Measurements from ENCODE around the gene FBXL20. TPM values are rescaled to one million over a fixed set of nuclear protein-coding genes. Genes with fewer than 3 reads are reported as not detected.

Gene FBXL20
- total and polyA plus RNA-seq, 9 of the 15 experiments (the other 6 are each of a cell fraction or from before 2014, with no cell fraction given) = 1.8 to 15.1 (median 5.6) TPM

DNA sequence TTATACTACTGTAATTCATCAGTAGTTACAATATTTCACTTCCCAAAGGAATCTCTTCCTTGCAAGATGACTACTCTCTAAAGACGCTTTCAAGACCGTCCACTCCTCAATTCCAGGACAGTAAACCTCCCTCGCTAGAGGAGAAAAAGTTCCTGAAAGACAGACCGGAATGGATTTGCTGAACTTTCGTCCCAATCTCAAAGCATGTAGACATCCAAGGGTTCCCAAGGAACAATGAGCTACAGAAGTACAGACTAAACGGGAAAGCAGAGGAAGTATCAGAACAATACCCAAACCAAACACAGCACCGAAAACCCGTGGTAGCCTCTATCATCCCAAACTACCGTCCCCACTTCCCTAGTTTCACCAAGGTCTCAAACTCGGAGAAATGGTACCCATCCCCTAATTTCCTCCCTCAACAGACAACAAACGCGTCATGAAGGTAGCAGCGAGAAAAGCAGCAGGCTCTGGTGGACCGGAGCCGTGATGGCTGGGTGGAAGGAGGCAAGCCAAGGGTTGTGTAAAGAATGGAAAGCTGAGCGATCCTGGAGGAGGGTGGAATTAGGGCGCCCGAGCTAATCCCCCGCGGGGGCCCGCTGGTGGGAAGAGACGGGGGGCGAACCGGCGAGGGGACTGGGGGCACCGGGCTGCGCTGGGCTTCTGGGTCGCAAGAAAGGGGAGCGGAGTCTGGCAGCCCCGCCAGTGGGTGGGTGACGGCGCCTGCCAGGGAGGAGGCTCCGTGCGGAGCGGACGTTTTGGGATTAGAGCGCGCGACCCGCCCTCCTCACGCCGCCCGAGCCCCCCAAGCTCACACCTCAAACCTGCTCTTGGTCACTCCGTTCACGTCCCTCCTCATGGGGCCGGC lies 647 bp downstream of the FBXL20 start:
- ATAC-seq (peak; percentile 38), DNase-seq (ENCODE audit: extremely low read depth in 1 of 4, low spot score in 3 of 4) (peak in 1 of 4 experiments; percentile 27), FAIRE-seq (peak; percentile 57)
- peak overlapping the region; percentile 99 for H3K4me2 ChIP-seq (ENCODE audit: insufficient read depth, low read length)
- CTCF ChIA-PET (ENCODE audit: low intra/inter-chr PET ratio) = no interaction called here
- H2AFZ ChIP-seq (ENCODE audit: low read depth, low read length) = peak overlapping the region; percentile 46
- H3K9me1 ChIP-seq (ENCODE audit: control insufficient read depth, insufficient read depth, low read length) = no peaks in the 10 kb centered on the region
- no peaks in the 10 kb centered on the region for H3K27me3 ChIP-seq (ENCODE audit: control insufficient read depth in 2 of 2, insufficient read depth in 2 of 2, low read length in 2 of 2)
- BruUV-seq (replicated peaks) = no TSS peak
- H3K9ac ChIP-seq (ENCODE audit: insufficient read depth in 1 of 2, low read depth in 2 of 2, low read length in 2 of 2) = peak overlapping the region; percentile 83 to 97
- H3K9me3 ChIP-seq (replicated peaks; ENCODE audit: control insufficient read depth, insufficient read depth, low read depth, low read length) = no peaks in the 10 kb centered on the region
- peaks cover 9 to 16% of the 10 kb centered on the region in 2 experiments; a peak in 3 of 5 replicates for H3K4me1 ChIP-seq (replicated peaks in 1 of 2; ENCODE audit: control insufficient read depth in 2 of 2, insufficient read depth in 2 of 2, low read length in 2 of 2)
- H4K20me1 ChIP-seq (replicated peaks; ENCODE audit: control insufficient read depth, insufficient read depth, low read length) = peaks cover 11% of the 10 kb centered on the region; the same call in 1 of the 2 replicates
- peaks cover 11% of the 10 kb centered on the region; the same call in 1 of the 3 replicates for H3K36me3 ChIP-seq (ENCODE audit: control insufficient read depth, insufficient read depth, low read length)
- intact Hi-C loops (cut with micrococcal nuclease) (loop anchor here (5.0 kb wide), 2 partner anchors 43 to 128 kb away; no protein-coding TSS in a partner anchor), in situ Hi-C loops (cut with MboI) (no loop called here)
- H3K79me2 ChIP-seq (ENCODE audit: control insufficient read depth, insufficient read depth, low read length) = peaks cover 41% of the 10 kb centered on the region
- WGBS (ENCODE audit: insufficient coverage, low coverage, missing lambda C conversion rate) = under 1% methylated on average over 40 of the region's 46 CpGs
- POLR2A ChIA-PET = interaction anchor here (0.6 to 4.6 kb wide), 16 partner anchors 8 to 478 kb away, joined by 3 to 14 read pairs (median 3); partner anchors contain the start of genes CDK12, MED1 and RPL19
- peak overlapping the region; percentile 96 for H3K4me3 ChIP-seq
- H3K27ac ChIP-seq (ENCODE audit: extremely low read depth, low read depth, low read length) = peak overlapping the region; percentile 86
- TF ChIP-seq HDAC2 (IDR thresholded peaks at IDR 0.05) (0 out of 2 replicates have a peak, but pooled peaks have one; percentile 14), SIN3B (IDR thresholded peaks at IDR 0.05; ENCODE audit: low read depth) (no peak), ZNF165 (CRISPR knock-in tag; IDR thresholded peaks at IDR 0.05; ENCODE audit: borderline replicate concordance) (no peak), CTBP1 (IDR thresholded peaks at IDR 0.05; ENCODE audit: borderline replicate concordance) (no peak), MAZ (CRISPR knock-in tag; conservative IDR thresholded peaks at IDR 0.05 in 1 of 2, IDR thresholded peaks at IDR 0.05 in 1 of 2) (no peak), ZKSCAN1 (IDR thresholded peaks at IDR 0.05; ENCODE audit: low read depth, low read length) (0 out of 2 replicates have a peak, but pooled peaks have one; percentile 34), CBFA2T2 (conservative IDR thresholded peaks at IDR 0.05) (no peak), SIN3A (IDR thresholded peaks at IDR 0.05; ENCODE audit: borderline replicate concordance in 2 of 2, control insufficient read depth in 1 of 2, low read depth in 2 of 2, low read length in 2 of 2) (0 out of 4 replicates have a peak, but pooled peaks of 1 of the 2 experiments have one; percentile 18), RB1 (IDR thresholded peaks at IDR 0.05; ENCODE audit: low read depth) (0 out of 2 replicates have a peak, but pooled peaks have one; percentile 16), ARID1B (IDR thresholded peaks at IDR 0.05) (no peak), ZNF347 (CRISPR knock-in tag; IDR thresholded peaks at IDR 0.05; ENCODE audit: low read depth) (no peak), RFX5 (IDR thresholded peaks at IDR 0.05; ENCODE audit: low read depth, low read length) (no peak), NCOR1 (IDR thresholded peaks at IDR 0.05) (no peak), CBX1 (IDR thresholded peaks at IDR 0.05; ENCODE audit: low read depth) (no peak), ZBTB7A (IDR thresholded peaks at IDR 0.05; ENCODE audit: borderline replicate concordance, control insufficient read depth, low read depth, low read length) (0 out of 2 replicates have a peak, but pooled peaks have one; percentile 63), PML (IDR thresholded peaks at IDR 0.05; ENCODE audit: low read length) (0 out of 2 replicates have a peak, but pooled peaks have one; percentile 8), SMAD1 (IDR thresholded peaks at IDR 0.05; ENCODE audit: low read depth, low read length, partially characterized antibody) (peak; percentile 44), NFE2 (IDR thresholded peaks at IDR 0.05; ENCODE audit: low read depth) (no peak), HDGF (IDR thresholded peaks at IDR 0.05) (no peak)
- TF ChIP-seq, protein P1, sequence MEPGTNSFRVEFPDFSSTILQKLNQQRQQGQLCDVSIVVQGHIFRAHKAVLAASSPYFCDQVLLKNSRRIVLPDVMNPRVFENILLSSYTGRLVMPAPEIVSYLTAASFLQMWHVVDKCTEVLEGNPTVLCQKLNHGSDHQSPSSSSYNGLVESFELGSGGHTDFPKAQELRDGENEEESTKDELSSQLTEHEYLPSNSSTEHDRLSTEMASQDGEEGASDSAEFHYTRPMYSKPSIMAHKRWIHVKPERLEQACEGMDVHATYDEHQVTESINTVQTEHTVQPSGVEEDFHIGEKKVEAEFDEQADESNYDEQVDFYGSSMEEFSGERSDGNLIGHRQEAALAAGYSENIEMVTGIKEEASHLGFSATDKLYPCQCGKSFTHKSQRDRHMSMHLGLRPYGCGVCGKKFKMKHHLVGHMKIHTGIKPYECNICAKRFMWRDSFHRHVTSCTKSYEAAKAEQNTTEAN (CRISPR knock-in tag; IDR thresholded peaks at IDR 0.05) = no peak
- TF ChIP-seq, protein P2, sequence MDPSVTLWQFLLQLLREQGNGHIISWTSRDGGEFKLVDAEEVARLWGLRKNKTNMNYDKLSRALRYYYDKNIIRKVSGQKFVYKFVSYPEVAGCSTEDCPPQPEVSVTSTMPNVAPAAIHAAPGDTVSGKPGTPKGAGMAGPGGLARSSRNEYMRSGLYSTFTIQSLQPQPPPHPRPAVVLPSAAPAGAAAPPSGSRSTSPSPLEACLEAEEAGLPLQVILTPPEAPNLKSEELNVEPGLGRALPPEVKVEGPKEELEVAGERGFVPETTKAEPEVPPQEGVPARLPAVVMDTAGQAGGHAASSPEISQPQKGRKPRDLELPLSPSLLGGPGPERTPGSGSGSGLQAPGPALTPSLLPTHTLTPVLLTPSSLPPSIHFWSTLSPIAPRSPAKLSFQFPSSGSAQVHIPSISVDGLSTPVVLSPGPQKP (CRISPR knock-in tag; IDR thresholded peaks at IDR 0.05) = no peak
